ENCODE data around the gene MLH3. TPM values are rescaled to one million over a fixed set of nuclear protein-coding genes. Genes with fewer than 3 reads are reported as not detected.

The MLH3 gene
- total RNA-seq, 2 donors from 2014 or later, result 18.2 to 23.7 TPM

DNA sequence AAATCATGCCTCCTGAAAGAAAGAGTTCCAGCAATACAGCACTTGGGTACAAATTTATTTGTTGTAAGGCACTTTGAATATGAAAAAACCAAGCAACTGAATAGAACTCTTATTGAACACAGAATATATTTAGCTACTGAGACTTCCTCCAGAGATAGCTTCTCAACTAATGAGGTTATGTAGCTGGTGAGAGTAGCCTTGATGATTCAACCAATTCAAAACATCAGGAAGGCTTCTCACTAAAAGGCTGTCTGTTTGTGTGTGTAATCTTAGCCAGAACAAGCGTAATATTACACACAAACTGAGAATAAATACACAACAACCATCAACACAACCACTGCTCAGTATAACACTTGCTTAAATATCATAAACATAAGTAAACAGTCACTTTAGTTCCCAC is 28.2 kb downstream of the MLH3 start:
- WGBS, 2 donors, result 91 to 100% methylated on average over 1 of the region's 1 CpG
- Histone ChIP-seq H3K4me3 (no peak overlapping the region), H3K27ac (no peak overlapping the region), H3K27me3 (no peaks in the 10 kb centered on the region), H3K4me1 (peaks cover 13% of the 10 kb centered on the region), H3K36me3 (replicated peaks in 1 of 2; ENCODE audit: insufficient read depth in 1 of 2, low read depth in 2 of 2) (no peaks in the 10 kb centered on the region), H3K9me3 (no peaks in the 10 kb centered on the region)
- intact Hi-C loops (cut with DNase I), result no loop called here
- TF ChIP-seq, protein P1, sequence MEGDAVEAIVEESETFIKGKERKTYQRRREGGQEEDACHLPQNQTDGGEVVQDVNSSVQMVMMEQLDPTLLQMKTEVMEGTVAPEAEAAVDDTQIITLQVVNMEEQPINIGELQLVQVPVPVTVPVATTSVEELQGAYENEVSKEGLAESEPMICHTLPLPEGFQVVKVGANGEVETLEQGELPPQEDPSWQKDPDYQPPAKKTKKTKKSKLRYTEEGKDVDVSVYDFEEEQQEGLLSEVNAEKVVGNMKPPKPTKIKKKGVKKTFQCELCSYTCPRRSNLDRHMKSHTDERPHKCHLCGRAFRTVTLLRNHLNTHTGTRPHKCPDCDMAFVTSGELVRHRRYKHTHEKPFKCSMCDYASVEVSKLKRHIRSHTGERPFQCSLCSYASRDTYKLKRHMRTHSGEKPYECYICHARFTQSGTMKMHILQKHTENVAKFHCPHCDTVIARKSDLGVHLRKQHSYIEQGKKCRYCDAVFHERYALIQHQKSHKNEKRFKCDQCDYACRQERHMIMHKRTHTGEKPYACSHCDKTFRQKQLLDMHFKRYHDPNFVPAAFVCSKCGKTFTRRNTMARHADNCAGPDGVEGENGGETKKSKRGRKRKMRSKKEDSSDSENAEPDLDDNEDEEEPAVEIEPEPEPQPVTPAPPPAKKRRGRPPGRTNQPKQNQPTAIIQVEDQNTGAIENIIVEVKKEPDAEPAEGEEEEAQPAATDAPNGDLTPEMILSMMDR (IDR thresholded peaks at IDR 0.05), result no peak
- no peak for TF ChIP-seq POLR2A (IDR thresholded peaks at IDR 0.05)
- ATAC-seq (no peak), DNase-seq (no peak)

GRCh38 chr14:75022655-75023054 is 28.6 kb downstream of the MLH3 start:
- 65 to 72% methylated on average over 8 of the region's 8 CpGs for WGBS, 2 donors
- no peaks in the 10 kb centered on the region for H3K27me3 ChIP-seq
- TF ChIP-seq, protein P1 (IDR thresholded peaks at IDR 0.05), result peak in 5 of 7 experiments; percentile 6 to 17 (median 11)
- TF ChIP-seq POLR2A (IDR thresholded peaks at IDR 0.05), result no peak
- intact Hi-C loops (cut with DNase I), result no loop called here
- peaks cover 18% of the 10 kb centered on the region for H3K4me1 ChIP-seq
- no peak overlapping the region for H3K27ac ChIP-seq
- H3K36me3 ChIP-seq (replicated peaks in 1 of 2; ENCODE audit: insufficient read depth in 1 of 2, low read depth in 2 of 2), result peaks cover 0 to under 1% of the 10 kb centered on the region in 2 donors
- ATAC-seq (no peak), DNase-seq (no peak)
- H3K9me3 ChIP-seq, result no peaks in the 10 kb centered on the region
- H3K4me3 ChIP-seq, result no peak overlapping the region

GRCh38 chr14:75018694-75019093 is 32.6 kb downstream of the MLH3 start:
- Histone ChIP-seq H3K4me1 (peaks cover 19% of the 10 kb centered on the region), H3K27ac (peak overlapping the region; percentile 11 to 78 (median 61)), H3K27me3 (no peaks in the 10 kb centered on the region), H3K9me3 (no peaks in the 10 kb centered on the region), H3K36me3 (replicated peaks in 1 of 2; ENCODE audit: insufficient read depth in 1 of 2, low read depth in 2 of 2) (peaks cover 0 to 14% of the 10 kb centered on the region in 2 donors), H3K4me3 (no peak overlapping the region)
- peak; percentile 45 to 77 (median 70) for DNase-seq
- 17 to 23% methylated on average over 3 of the region's 3 CpGs for WGBS, 2 donors
- peak; percentile 96 for ATAC-seq
- intact Hi-C loops (cut with DNase I), result no loop called here
- TF ChIP-seq POLR2A (IDR thresholded peaks at IDR 0.05), result no peak
- TF ChIP-seq, protein P1 (IDR thresholded peaks at IDR 0.05), result no peak

DNA sequence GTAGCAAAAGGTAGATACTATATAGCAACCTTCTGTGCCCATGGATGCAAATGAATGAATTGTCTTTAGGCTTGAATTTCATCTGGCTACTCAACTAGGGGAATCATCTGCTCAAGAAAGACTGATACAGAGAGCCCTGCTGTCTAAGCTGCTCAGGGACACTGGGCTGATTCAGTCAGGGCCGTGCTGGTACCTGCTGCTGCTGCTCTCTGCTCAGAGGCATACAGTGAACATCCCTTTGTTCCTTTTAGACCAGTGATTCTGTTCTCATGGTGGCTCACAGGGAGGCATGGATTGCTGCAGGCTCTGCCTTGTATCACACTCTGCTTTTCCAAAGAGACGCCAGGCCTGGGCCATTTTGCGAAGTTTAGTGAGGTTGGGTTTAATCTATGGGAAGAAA is 34.5 kb downstream of the MLH3 start:
- intact Hi-C loops (cut with DNase I), result no loop called here
- H3K27me3 ChIP-seq, result no peaks in the 10 kb centered on the region
- ATAC-seq (no peak), DNase-seq (no peak)
- peaks cover 0 to 15% of the 10 kb centered on the region in 2 donors for H3K36me3 ChIP-seq (replicated peaks in 1 of 2; ENCODE audit: insufficient read depth in 1 of 2, low read depth in 2 of 2)
- H3K4me3 ChIP-seq, result no peak overlapping the region
- peaks cover 19% of the 10 kb centered on the region for H3K4me1 ChIP-seq
- peak overlapping the region in 1 of 4 donors; percentile 18 for H3K27ac ChIP-seq
- WGBS, 2 donors, result 89 to 95% methylated on average over 3 of the region's 3 CpGs
- no peaks in the 10 kb centered on the region for H3K9me3 ChIP-seq
- TF ChIP-seq POLR2A (IDR thresholded peaks at IDR 0.05), result no peak
- TF ChIP-seq, protein P1 (IDR thresholded peaks at IDR 0.05), result no peak

- no peak for TF ChIP-seq POLR2A (IDR thresholded peaks at IDR 0.05)
- TF ChIP-seq, protein P1 (IDR thresholded peaks at IDR 0.05), result no peak
- H3K27ac ChIP-seq, result no peak overlapping the region
- peaks cover 0 to 15% of the 10 kb centered on the region in 2 donors for H3K36me3 ChIP-seq (replicated peaks in 1 of 2; ENCODE audit: insufficient read depth in 1 of 2, low read depth in 2 of 2)
- 83 to 89% methylated on average over 5 of the region's 5 CpGs for WGBS, 2 donors
- intact Hi-C loops (cut with DNase I), result no loop called here
- no peak for DNase-seq
- ATAC-seq, result no peak
- no peak overlapping the region for H3K4me3 ChIP-seq
- peaks cover 19% of the 10 kb centered on the region for H3K4me1 ChIP-seq
- no peaks in the 10 kb centered on the region for H3K27me3 ChIP-seq
- H3K9me3 ChIP-seq, result no peaks in the 10 kb centered on the region
Measured at GRCh38 chr14:75015496-75015895, 35.8 kb downstream of the MLH3 start.

Data from body of pancreas (tissue), 4 donors.